Measurements from ENCODE around the gene TMCO4.

DNA sequence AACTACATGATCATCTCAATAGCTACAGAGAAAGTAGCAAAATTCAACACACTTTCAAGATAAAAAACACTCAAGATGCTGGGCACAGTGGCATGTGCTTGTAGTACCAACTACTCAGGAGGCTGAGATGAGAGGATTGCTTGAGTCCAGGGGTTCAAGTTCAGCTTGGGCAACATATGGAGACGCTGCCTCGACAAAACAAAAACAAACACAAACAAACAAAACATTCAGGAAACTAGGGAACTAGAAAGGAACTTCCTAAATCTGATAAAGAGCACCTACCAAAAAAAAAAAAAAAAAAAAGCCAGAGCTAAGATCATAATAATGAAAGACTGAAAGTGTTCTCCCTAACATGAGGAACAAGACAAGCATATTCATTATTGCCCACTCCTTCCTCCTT lies 38.1 kb upstream of the TMCO4 start:
- no peak for TF ChIP-seq TAF1 (IDR thresholded peaks at IDR 0.05; ENCODE audit: borderline replicate concordance, insufficient read depth, low read length)
- TF ChIP-seq POLR2AphosphoS5 (IDR thresholded peaks at IDR 0.05; ENCODE audit: low read depth, low read length) = no peak

Measured in PFSK-1 (cell line).